Measurements from ENCODE around the gene TSPAN18.

- TF ChIP-seq ATF3 (IDR thresholded peaks at IDR 0.05) = no peak
- TF ChIP-seq EZH2 (IDR thresholded peaks at IDR 0.05) = no peak
Observed at GRCh38 chr11:44889266-44889665, 162.5 kb downstream of the TSPAN18 start.

All from HCT116 (cell line).